H1 (cell line): ENCODE results near the gene MDC1. TPM values are rescaled to one million over a fixed set of nuclear protein-coding genes. Genes with fewer than 3 reads are reported as not detected.

Experiments used
- CTCF ChIA-PET: fragments of 300-600 bp; sonication (Branson Sonifier 250); formaldehyde crosslinking; loops from one replicate; lab custom pipeline; 2021; ENCODE audit not compliant: partially characterized antibody; lab: Charles Lee
- POLR2A ChIA-PET: fragments of 300-600 bp; sonication (Branson Sonifier 250); formaldehyde crosslinking; loops from one replicate; lab custom pipeline; 2021; ENCODE audit warnings: inconsistent platforms; ENCODE audit not compliant: partially characterized antibody; lab: Charles Lee
- DNase-seq, 2 experiments: peaks; one replicate each; pipeline versions ENCODE4 v3.0.0 to v3.0.0-alpha.2; 2010 to 2022; ENCODE audit warnings: low spot score in 2 of 2, low read depth in 1 of 2, mixed read lengths in 1 of 2
- FAIRE-seq: peaks from 2 replicates; lab custom pipeline; 2011; peaks lifted over from hg19 to GRCh38; lab: Jason Lieb, UNC
- H2AFZ ChIP-seq: 2 replicates; pipeline ENCODE4 v1.8.1; 2012; ENCODE audit warnings: low read length, inconsistent platforms
- H2AK5ac ChIP-seq: 2 replicates; pipeline ENCODE4 v1.6.1; 2013; ENCODE audit warnings: low read depth, low read length
- H2BK120ac ChIP-seq: replicated peaks from 2 replicates; pipeline ENCODE3; 2013; ENCODE audit warnings: low read depth, low read length, inconsistent platforms
- H2BK12ac ChIP-seq: 2 replicates; pipeline ENCODE4 v1.6.1; 2013; ENCODE audit warnings: low read depth, low read length
- H2BK15ac ChIP-seq: 2 replicates; pipeline ENCODE4 v1.6.1; 2013; ENCODE audit warnings: low read length
- H2BK20ac ChIP-seq: 2 replicates; pipeline ENCODE4 v1.6.1; 2013; ENCODE audit warnings: low read length
- H2BK5ac ChIP-seq: 2 replicates; pipeline ENCODE4 v1.6.1; 2013; ENCODE audit warnings: low read depth, low read length
- H3K14ac ChIP-seq: 2 replicates; pipeline ENCODE4 v1.6.1; 2013; ENCODE audit warnings: inconsistent platforms; ENCODE audit not compliant: insufficient read length
- H3K18ac ChIP-seq: 2 replicates; pipeline ENCODE4 v1.6.1; 2013; ENCODE audit warnings: low read length; ENCODE audit errors: extremely low read depth
- H3K23ac ChIP-seq: 2 replicates; pipeline ENCODE4 v1.6.1; 2013; ENCODE audit warnings: inconsistent platforms; ENCODE audit not compliant: insufficient read length
- H3K23me2 ChIP-seq: 2 replicates; pipeline ENCODE4 v1.6.1; 2013; ENCODE audit warnings: low read depth, low read length
- H3K27ac ChIP-seq: 2 replicates; pipeline ENCODE4 v1.6.1; 2011; ENCODE audit warnings: low read depth, low read length, inconsistent platforms
- H3K27me3 ChIP-seq, 4 experiments: replicated peaks in 1 of 4; 1 replicate in 1 of 4; 2 replicates in 3 of 4; pipeline versions ENCODE4 v1.6.1 to v1.8.1; 2011 to 2013; ENCODE audit warnings: low read length in 3 of 4, mild to moderate bottlenecking in 3 of 4, inconsistent platforms in 2 of 4, mixed read lengths in 2 of 4, moderate library complexity in 1 of 4; ENCODE audit not compliant: control insufficient read depth in 3 of 4, insufficient read depth in 3 of 4; ENCODE audit errors: extremely low read depth in 1 of 4
- H3K36me3 ChIP-seq, 4 experiments: 2 replicates each; pipeline versions ENCODE4 v1.6.1 to v1.8.1; 2011 to 2013; ENCODE audit warnings: mild to moderate bottlenecking in 4 of 4, low read length in 3 of 4, moderate library complexity in 2 of 4, control low read depth in 1 of 4, inconsistent platforms in 1 of 4; ENCODE audit not compliant: insufficient read depth in 4 of 4, control insufficient read depth in 2 of 4
- H3K4ac ChIP-seq: replicated peaks from 2 replicates; pipeline ENCODE3; 2013; ENCODE audit warnings: low read length, low read depth, mixed read lengths, inconsistent platforms; ENCODE audit not compliant: insufficient read length
- H3K4me1 ChIP-seq, 4 experiments: replicated peaks in 1 of 4; 1 replicate in 1 of 4; 2 replicates in 3 of 4; pipeline versions ENCODE4 v1.6.1 to v1.8.1; 2011 to 2013; ENCODE audit warnings: low read length in 3 of 4, inconsistent platforms in 2 of 4, mixed read lengths in 1 of 4; ENCODE audit not compliant: insufficient read depth in 4 of 4, control insufficient read depth in 3 of 4
- H3K4me2 ChIP-seq, 2 experiments: 2 replicates each; pipeline versions ENCODE4 v1.6.1 to v1.8.1; 2011 to 2013; ENCODE audit warnings: low read depth in 2 of 2, low read length in 2 of 2, control low read depth in 1 of 2, inconsistent platforms in 1 of 2, mild to moderate bottlenecking in 1 of 2; ENCODE audit not compliant: insufficient read depth in 1 of 2
- H3K4me3 ChIP-seq, 4 experiments: fragments of 200-600, 300-600 bp in 1 of 4; sonication (generic), shearing (Covaris generic), sonication (Bioruptor Twin) in 1 of 4; 2 replicates each; pipeline versions ENCODE4 v1.5.1 to v1.8.1; 2011 to 2016; ENCODE audit warnings: low read length in 4 of 4, low read depth in 3 of 4, control low read depth in 2 of 4, inconsistent platforms in 2 of 4, mild to moderate bottlenecking in 2 of 4, mixed read lengths in 1 of 4, moderate library complexity in 1 of 4; ENCODE audit not compliant: insufficient read depth in 2 of 4; ENCODE audit errors: extremely low read depth in 1 of 4
- H3K56ac ChIP-seq: replicated peaks from 2 replicates; pipeline ENCODE3; 2013; ENCODE audit warnings: low read depth, mild to moderate bottlenecking, mixed read lengths, low read length, inconsistent platforms; ENCODE audit not compliant: insufficient read length
- H3K79me1 ChIP-seq: 2 replicates; pipeline ENCODE4 v1.6.1; 2013; ENCODE audit warnings: low read depth, low read length, control low read depth
- H3K79me2 ChIP-seq, 2 experiments: 2 replicates each; pipeline versions ENCODE4 v1.6.1 to v1.8.1; 2012 to 2013; ENCODE audit warnings: low read length in 2 of 2, mild to moderate bottlenecking in 2 of 2, inconsistent platforms in 1 of 2; ENCODE audit not compliant: insufficient read depth in 2 of 2, control insufficient read depth in 1 of 2
- H3K9ac ChIP-seq, 4 experiments: replicated peaks in 1 of 4; 1 replicate in 1 of 4; 2 replicates in 3 of 4; pipeline versions ENCODE4 v1.6.1 to v1.8.1; 2011 to 2013; ENCODE audit warnings: low read depth in 3 of 4, low read length in 3 of 4, control low read depth in 2 of 4, mild to moderate bottlenecking in 2 of 4, moderate library complexity in 2 of 4, inconsistent platforms in 1 of 4; ENCODE audit errors: extremely low read depth in 1 of 4
- H3K9me3 ChIP-seq, 2 experiments: 2 replicates each; pipeline versions ENCODE4 v1.6.1 to v1.8.1; 2012 to 2013; ENCODE audit warnings: mild to moderate bottlenecking in 2 of 2, moderate library complexity in 2 of 2, control low read depth in 1 of 2, inconsistent platforms in 1 of 2, low read depth in 1 of 2, low read length in 1 of 2, mixed read lengths in 1 of 2; ENCODE audit not compliant: insufficient read depth in 2 of 2
- H4K20me1 ChIP-seq, 2 experiments: replicated peaks in 1 of 2; 2 replicates each; pipeline versions ENCODE3 to v1.8.1; 2011 to 2013; ENCODE audit warnings: inconsistent platforms in 2 of 2, low read length in 2 of 2, mild to moderate bottlenecking in 1 of 2; ENCODE audit not compliant: insufficient read depth in 2 of 2, control insufficient read depth in 1 of 2
- H4K5ac ChIP-seq: 2 replicates; pipeline ENCODE4 v1.6.1; 2013; ENCODE audit warnings: low read length, low read depth, mixed read lengths, inconsistent platforms; ENCODE audit not compliant: insufficient read length
- H4K8ac ChIP-seq: 2 replicates; pipeline ENCODE4 v1.8.0; 2013; ENCODE audit warnings: mild to moderate bottlenecking, moderate library complexity, low read length, inconsistent platforms; ENCODE audit not compliant: insufficient read depth; ENCODE audit errors: extremely low read depth
- H4K91ac ChIP-seq: replicated peaks from 2 replicates; pipeline ENCODE3; 2013; ENCODE audit warnings: low read length, mixed read lengths, inconsistent platforms; ENCODE audit not compliant: insufficient read length
- BACH1 ChIP-seq: IDR thresholded peaks from 2 replicates; pipeline ENCODE4 v1.6.1; 2012; ENCODE audit warnings: low read length, improper control_type of control experiment
- BRCA1 ChIP-seq: IDR thresholded peaks from 2 replicates; pipeline ENCODE4 v1.6.1; 2012; ENCODE audit warnings: low read depth, low read length, improper control_type of control experiment
- CBX8 ChIP-seq: fragments of 300-800, 300-1000 bp; sonication (generic); IDR thresholded peaks from 2 replicates; pipeline ENCODE4 v1.7.1; 2016; ENCODE audit warnings: low read depth, low read length, borderline replicate concordance
- CHD1 ChIP-seq: IDR thresholded peaks from 2 replicates; pipeline ENCODE4 v1.6.1; 2012; ENCODE audit warnings: low read depth, low read length, improper control_type of control experiment
- HDAC2 ChIP-seq, 2 experiments: fragments of 300-600 bp in 1 of 2; sonication (generic) in 1 of 2; IDR thresholded peaks; 2 replicates each; pipeline ENCODE4 v1.6.1; 2011 to 2012; ENCODE audit warnings: low read depth in 2 of 2, low read length in 2 of 2, mild to moderate bottlenecking in 2 of 2, moderate library complexity in 2 of 2, borderline replicate concordance in 1 of 2, inconsistent platforms in 1 of 2
- NANOG ChIP-seq: IDR thresholded peaks from 2 replicates; pipeline ENCODE4 v1.6.1; 2011; ENCODE audit warnings: low read length, low read depth, mild to moderate bottlenecking, inconsistent platforms; ENCODE audit not compliant: insufficient read depth, poor library complexity, severe bottlenecking
- POLR2A ChIP-seq, 2 experiments: IDR thresholded peaks; 1 replicate in 1 of 2; 2 replicates in 1 of 2; pipeline ENCODE4 v1.6.1; 2011; ENCODE audit warnings: low read depth in 2 of 2, low read length in 2 of 2, mild to moderate bottlenecking in 2 of 2; ENCODE audit errors: control extremely low read depth in 1 of 2
- SAP30 ChIP-seq: fragments of 300-600 bp; sonication (generic); IDR thresholded peaks from 2 replicates; pipeline ENCODE4 v1.7.1; 2012; ENCODE audit warnings: low read length, moderate library complexity, mild to moderate bottlenecking, inconsistent platforms; ENCODE audit not compliant: insufficient read depth, insufficient replicate concordance
- TCF12 ChIP-seq: IDR thresholded peaks from 2 replicates; pipeline ENCODE4 v1.6.1; 2011; ENCODE audit warnings: low read depth, mild to moderate bottlenecking, low read length
- USF2 ChIP-seq: IDR thresholded peaks from 2 replicates; pipeline ENCODE4 v1.6.1; 2011; ENCODE audit warnings: low read length, improper control_type of control experiment
- WGBS, 2 experiments: shearing (Covaris generic) in 1 of 2; methylation state at CpG; one replicate each; pipeline versions ENCODE4 v1.1.6 to v1.1.7; 2013 to 2015; ENCODE audit warnings: low lambda C conversion rate in 2 of 2, mixed read lengths in 2 of 2, inconsistent platforms in 1 of 2, low coverage in 1 of 2, missing lambda C conversion rate in 1 of 2; ENCODE audit not compliant: insufficient replicate concordance in 2 of 2, insufficient coverage in 1 of 2, insufficient read length in 1 of 2; ENCODE audit errors: extremely low coverage in 1 of 2, missing lambda C conversion rate in 1 of 2; 5-methylcytosine and 5-hydroxymethylcytosine counted together
- polyA plus RNA-seq, 7 experiments: library from polyadenylated mRNA; depleted of rRNA in 3 of 7; stranded (reverse) in 5 of 7; unstranded in 2 of 7; fragments of >200 nt in 5 of 7; fragments of 200-250 nt in 2 of 7; gene quantifications; 1 replicate in 5 of 7; 2 replicates in 1 of 7; 4 replicates in 1 of 7; pipeline versions ENCODE4 v1.2.1 to v1.2.3, GENCODE V29; 2011 to 2013; ENCODE audit warnings: missing spikeins in 2 of 7, mixed read lengths in 2 of 7
- total RNA-seq: library from RNA; stranded (reverse); fragmentation: NEBNext Ultra II Directional; extraction: Animal tissue kit (Norgen Biotek cat#: 25700); gene quantifications from 2 replicates; pipeline ENCODE4 v1.2.1, GENCODE V29; 2021

Gene MDC1
- total and polyA plus RNA-seq, 2 of the 8 experiments (the other 6 are each of a cell fraction or from before 2014, with no cell fraction given) = 29.9 to 81.1 TPM

DNA sequence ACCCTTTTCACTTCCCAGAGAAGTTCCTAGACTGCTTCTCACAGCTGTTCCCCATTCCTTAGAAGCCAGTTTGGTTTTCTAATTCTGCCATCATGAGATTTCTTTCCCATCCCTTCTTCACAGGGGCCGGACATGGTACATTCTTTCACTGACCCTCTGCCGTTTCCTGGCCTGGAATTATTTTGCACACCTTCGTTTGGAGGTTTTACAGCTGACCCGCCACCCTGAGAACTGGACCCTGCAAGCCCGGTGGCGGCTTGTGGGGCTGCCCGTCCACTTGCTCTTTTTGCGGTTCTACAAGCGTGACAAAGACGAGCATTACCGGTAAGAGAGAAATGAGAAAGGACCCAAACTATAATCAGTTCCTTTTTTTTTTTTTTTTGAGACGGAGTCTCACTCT lies 65.9 kb downstream of the MDC1 start:
- FAIRE-seq = no peak
- no peak overlapping the region for H3K18ac ChIP-seq
- H2BK5ac ChIP-seq = no peak overlapping the region
- H4K91ac ChIP-seq = no peak overlapping the region
- H2AFZ ChIP-seq = no peak overlapping the region
- H3K56ac ChIP-seq = no peak overlapping the region
- no peak overlapping the region for H3K23ac ChIP-seq
- 92% methylated on average over 11 of the region's 12 CpGs; no CpG with 5 or more reads in 1 of the 2 experiments for WGBS, 2 experiments
- CTCF ChIA-PET = interaction anchor here (0.6 to 1.5 kb wide), 5 partner anchors 11 to 206 kb away, joined by 3 to 5 read pairs (median 4); no protein-coding TSS in a partner anchor
- no peak overlapping the region for H4K8ac ChIP-seq
- POLR2A ChIA-PET = interaction anchor here (0.6 to 8.1 kb wide), 18 partner anchors 9 to 133 kb away, joined by 3 to 50 read pairs (median 4); partner anchors contain the start of genes ATAT1, MDC1, MRPS18B and PPP1R10
- peaks cover 0 to 4% (median 2%) of the 10 kb centered on the region in 4 experiments; a peak in 5 of 7 replicates for H3K4me1 ChIP-seq
- H3K36me3 ChIP-seq = peaks cover 5 to 49% (median 33%) of the 10 kb centered on the region in 4 experiments
- H4K5ac ChIP-seq = no peak overlapping the region
- TF ChIP-seq NANOG (no peak), TCF12 (no peak), BRCA1 (no peak), CBX8 (no peak), HDAC2 (IDR thresholded peaks at IDR 0.05; ENCODE audit: borderline replicate concordance in 1 of 2, low read depth in 2 of 2, low read length in 2 of 2) (no peak), BACH1 (no peak), USF2 (no peak), SAP30 (no peak), CHD1 (no peak), POLR2A (IDR thresholded peaks at IDR 0.05; ENCODE audit: control extremely low read depth in 1 of 2, low read depth in 2 of 2, low read length in 2 of 2) (no peak)
- TF ChIP-seq, all 59 proteins: peak for 0
- H3K79me1 ChIP-seq = peaks cover 4% of the 10 kb centered on the region; the same call in 1 of the 2 replicates
- H3K23me2 ChIP-seq = peaks cover 5% of the 10 kb centered on the region; the same call in 1 of the 2 replicates
- no peaks in the 10 kb centered on the region for H3K27me3 ChIP-seq
- no peak overlapping the region for H3K4me2 ChIP-seq
- H2BK20ac ChIP-seq = no peak overlapping the region
- no peak overlapping the region for H2BK12ac ChIP-seq
- no peak overlapping the region for H2BK15ac ChIP-seq
- peaks cover 0 to 11% of the 10 kb centered on the region in 2 experiments; a peak in 2 of 4 replicates for H3K79me2 ChIP-seq
- H3K27ac ChIP-seq = no peak overlapping the region
- no peaks in the 10 kb centered on the region for H3K9me3 ChIP-seq
- DNase-seq = no peak
- H2AK5ac ChIP-seq = no peak overlapping the region
- no peak overlapping the region for H3K9ac ChIP-seq
- H3K14ac ChIP-seq = no peak overlapping the region
- H4K20me1 ChIP-seq = peaks cover 3% of the 10 kb centered on the region in 2 experiments
- no peak overlapping the region for H3K4me3 ChIP-seq
- H2BK120ac ChIP-seq = no peak overlapping the region
- H3K4ac ChIP-seq = no peak overlapping the region
